Dendritic cell treated with granulocyte-macrophage colony-stimulating factor and Interleukin-4, amounts not matched to agents 40 ng/mL and 50 ng/mL, for 4 days (primary cell): ENCODE measurements around the gene JMJD4.
A peak's percentile ranks its signal among the peaks of the same experiment; 100 is the strongest.

Experiments used
- H3K27ac Mint-ChIP-seq: one replicate; pipeline ENCODE4 v1.8.0; 2022; ENCODE audit warnings: mild to moderate bottlenecking, mixed read lengths
- H3K27me3 Mint-ChIP-seq: one replicate; pipeline ENCODE4 v1.8.0; 2022; ENCODE audit warnings: mild to moderate bottlenecking, mixed read lengths
- H3K36me3 Mint-ChIP-seq: one replicate; pipeline ENCODE4 v1.8.0; 2022; ENCODE audit warnings: low read depth, mixed read lengths
- H3K4me1 Mint-ChIP-seq: one replicate; pipeline ENCODE4 v1.8.0; 2022; ENCODE audit warnings: low read depth, mixed read lengths
- H3K4me3 Mint-ChIP-seq: one replicate; pipeline ENCODE4 v1.8.0; 2022; ENCODE audit warnings: mild to moderate bottlenecking, moderate library complexity, mixed read lengths
- H3K9me3 Mint-ChIP-seq: one replicate; pipeline ENCODE4 v1.8.0; 2022; ENCODE audit warnings: mixed read lengths
- intact Hi-C: fragments of 100-400 bp; cut with micrococcal nuclease; formaldehyde crosslinking; loops from one replicate; pipeline ENCODE4 v1.15.0; 2022

Gene JMJD4

DNA sequence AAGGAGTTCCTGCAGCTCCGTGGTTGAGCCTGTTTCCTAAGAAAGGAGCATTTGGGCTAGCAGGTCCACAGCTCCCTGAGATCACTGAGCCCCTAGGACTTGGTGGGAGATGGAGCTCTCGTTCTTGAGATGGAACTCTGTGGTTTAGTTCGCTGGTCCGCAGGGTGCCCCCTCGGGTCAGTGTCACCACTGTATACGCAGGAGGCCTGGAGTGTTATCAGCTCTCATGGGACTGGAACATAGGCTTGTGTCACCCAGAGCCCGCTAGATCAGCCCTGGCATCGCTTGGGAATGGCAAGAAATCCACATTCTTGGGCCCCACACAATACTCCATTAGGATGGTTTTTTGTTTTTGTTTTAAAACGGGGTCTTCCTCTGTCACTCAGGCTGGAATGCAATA lies 3.7 kb upstream of the JMJD4 start:
- H3K27ac Mint-ChIP-seq = no peak overlapping the region
- no peaks in the 10 kb centered on the region for H3K9me3 Mint-ChIP-seq
- no peaks in the 10 kb centered on the region for H3K27me3 Mint-ChIP-seq
- peaks cover 16% of the 10 kb centered on the region for H3K36me3 Mint-ChIP-seq
- peaks cover 37% of the 10 kb centered on the region for H3K4me1 Mint-ChIP-seq
- intact Hi-C loops = no loop called here
- H3K4me3 Mint-ChIP-seq = no peak overlapping the region

DNA sequence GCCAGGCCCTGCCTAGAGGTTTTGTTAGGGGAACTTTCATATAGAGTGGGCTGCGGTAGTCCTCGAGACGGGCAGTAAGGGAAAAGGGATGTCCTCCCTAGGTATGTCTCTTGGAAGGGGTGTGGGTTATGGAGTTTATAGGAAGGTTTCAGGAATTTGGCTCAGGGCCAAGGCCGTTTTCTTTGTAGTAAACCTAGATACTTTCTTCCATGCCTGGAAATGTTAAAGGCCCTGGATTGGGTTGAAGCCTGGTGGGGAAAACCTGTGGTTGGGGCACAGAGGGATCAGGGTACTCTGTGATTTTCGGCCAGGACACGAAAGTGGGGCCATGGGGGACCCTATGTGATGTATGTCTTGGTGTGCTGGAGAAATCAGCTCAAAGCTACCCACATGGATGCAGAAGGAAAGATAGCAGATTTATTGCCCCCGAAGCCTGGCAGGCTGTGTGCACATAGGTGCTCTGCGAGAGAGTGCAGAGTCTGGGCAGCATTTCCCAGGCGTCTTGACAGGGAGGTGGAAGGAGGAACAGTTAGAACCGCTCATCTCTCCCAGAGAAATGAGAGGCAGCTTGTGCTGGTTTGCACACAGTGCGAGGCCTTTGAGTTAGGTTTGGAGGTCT lies 1.8 kb upstream of the JMJD4 start:
- Mint-ChIP-seq H3K9me3 (no peaks in the 10 kb centered on the region), H3K4me3 (no peak overlapping the region), H3K4me1 (peaks cover 41% of the 10 kb centered on the region), H3K27me3 (no peaks in the 10 kb centered on the region), H3K27ac (no peak overlapping the region), H3K36me3 (peaks cover 35% of the 10 kb centered on the region)
- intact Hi-C loops = no loop called here

DNA sequence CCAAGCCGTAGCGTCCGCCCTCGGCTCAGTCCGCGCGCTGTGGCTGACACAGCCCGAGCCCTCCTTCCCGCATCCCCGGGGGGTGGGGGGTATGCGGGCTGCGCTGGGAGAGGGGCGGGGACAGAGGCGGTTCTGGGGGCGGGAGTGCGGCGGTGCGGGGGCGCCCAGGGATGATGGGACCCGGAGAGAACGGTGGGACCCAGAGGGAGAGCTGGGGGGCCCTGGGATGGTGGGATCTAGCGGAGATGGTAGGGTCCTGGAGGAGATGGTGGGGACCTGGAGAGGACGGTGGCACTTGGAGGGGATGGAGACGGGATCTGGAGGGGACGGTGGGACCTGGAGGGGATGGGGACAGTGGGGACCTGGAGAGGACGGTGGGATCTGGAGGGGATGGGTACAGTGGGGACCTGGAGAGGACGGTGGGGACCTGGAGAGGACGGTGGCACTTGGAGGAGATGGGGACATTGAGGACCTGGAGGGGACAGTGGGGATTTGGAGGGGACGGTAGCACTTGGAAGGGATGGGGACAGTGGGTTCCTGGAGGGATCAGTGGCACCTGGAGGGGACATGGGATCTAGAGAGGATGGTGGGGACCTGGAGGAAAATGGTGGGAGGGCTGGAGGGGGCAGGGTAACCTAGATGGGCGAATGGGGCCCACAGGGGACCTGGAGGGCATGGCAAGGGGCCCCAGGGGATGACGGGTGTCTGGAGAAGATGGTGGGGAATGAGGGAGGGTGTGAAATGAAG lies 610 bp upstream of the JMJD4 start:
- intact Hi-C loops = loop anchor here (1.0 kb wide), 1 partner anchor 172 kb away; the partner anchor contains the start of gene ZNF678
- Mint-ChIP-seq H3K4me1 (peaks cover 39% of the 10 kb centered on the region), H3K27me3 (no peaks in the 10 kb centered on the region), H3K36me3 (peaks cover 46% of the 10 kb centered on the region), H3K27ac (peak overlapping the region; percentile 80), H3K4me3 (peak overlapping the region; percentile 87), H3K9me3 (no peaks in the 10 kb centered on the region)

DNA sequence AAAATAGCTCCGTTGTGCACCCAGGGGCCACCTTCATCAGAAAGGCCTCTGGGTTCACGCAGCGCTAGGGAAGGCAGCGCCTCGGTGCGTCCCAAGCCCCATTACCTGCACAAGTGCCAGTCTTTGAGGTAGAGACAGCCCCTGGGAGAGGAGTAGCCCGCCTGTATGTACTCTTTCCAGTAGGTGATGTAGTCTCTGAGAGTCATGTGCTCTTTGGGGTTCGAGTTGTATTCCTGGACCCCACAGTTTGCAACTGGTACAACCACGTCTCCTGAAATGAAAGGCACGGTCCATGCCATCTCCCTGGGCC lies 601 bp downstream of the JMJD4 start:
- Mint-ChIP-seq H3K4me3 (peak overlapping the region; percentile 87), H3K27ac (peak overlapping the region; percentile 80), H3K4me1 (peaks cover 31% of the 10 kb centered on the region), H3K36me3 (peaks cover 41% of the 10 kb centered on the region), H3K9me3 (no peaks in the 10 kb centered on the region), H3K27me3 (peaks cover 3% of the 10 kb centered on the region)
- intact Hi-C loops = no loop called here

DNA sequence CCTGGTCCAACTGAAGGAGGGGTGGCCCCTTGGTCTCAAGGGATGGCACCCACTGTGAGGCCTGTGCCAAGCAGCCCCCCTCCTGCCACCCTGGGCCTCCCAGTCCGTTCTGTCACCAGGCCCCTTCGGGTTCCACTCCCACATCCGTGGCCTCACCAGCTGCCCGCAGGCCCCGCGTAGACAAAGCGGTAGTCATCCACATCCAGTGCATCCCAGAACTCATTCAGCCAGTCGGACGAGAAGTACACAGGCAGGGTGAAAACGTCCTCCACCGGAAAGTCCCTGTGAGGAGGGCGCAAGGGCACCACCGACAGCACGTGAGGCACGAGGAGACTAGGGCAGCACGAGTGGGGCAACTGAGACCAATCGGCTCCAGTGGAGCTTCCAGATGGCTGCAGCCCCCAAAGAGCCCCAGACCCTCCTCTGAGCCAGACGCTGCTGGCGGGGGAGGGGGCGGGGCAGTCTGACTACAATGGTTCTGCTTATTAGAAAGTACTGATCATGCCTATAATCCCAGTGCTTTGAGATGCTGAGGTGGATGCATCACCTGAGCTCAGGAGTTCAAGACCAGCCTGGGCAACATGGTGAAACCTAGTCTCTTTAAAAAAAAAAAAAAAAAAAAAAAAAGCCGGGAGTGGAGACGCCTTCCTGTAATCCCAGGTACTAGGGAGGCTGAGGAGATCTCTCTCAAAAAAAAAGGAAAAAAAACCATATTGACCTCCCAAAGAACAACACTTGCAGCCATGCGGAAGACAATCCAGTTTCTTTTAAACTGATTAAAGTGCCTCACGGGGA lies 1.2 kb downstream of the JMJD4 start:
- H3K4me3 Mint-ChIP-seq = peak overlapping the region; percentile 87
- peaks cover 8% of the 10 kb centered on the region for H3K27me3 Mint-ChIP-seq
- peaks cover 35% of the 10 kb centered on the region for H3K4me1 Mint-ChIP-seq
- H3K36me3 Mint-ChIP-seq = peaks cover 39% of the 10 kb centered on the region
- no peaks in the 10 kb centered on the region for H3K9me3 Mint-ChIP-seq
- intact Hi-C loops = no loop called here
- peak overlapping the region; percentile 80 for H3K27ac Mint-ChIP-seq

DNA sequence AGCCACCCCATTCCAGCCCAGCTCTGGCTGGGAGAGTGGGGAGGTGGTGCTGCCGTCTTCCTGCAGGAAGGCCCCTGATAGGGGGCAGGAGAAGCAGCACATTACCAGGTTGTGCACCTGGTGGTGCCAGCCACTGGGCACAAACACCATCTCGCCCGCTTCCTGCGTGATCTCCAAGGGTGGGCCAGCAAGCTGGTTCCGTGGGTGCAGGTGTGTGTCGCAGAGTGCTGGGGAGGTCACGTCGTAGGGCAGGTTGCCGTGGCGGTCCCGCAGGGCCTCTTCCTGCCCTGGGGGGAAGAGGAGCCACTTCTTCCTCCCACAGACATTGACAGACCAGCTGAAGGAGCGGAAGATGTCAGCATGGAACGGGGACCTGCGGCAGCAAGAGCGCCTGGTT lies 1.8 kb downstream of the JMJD4 start:
- intact Hi-C loops = no loop called here
- H3K27me3 Mint-ChIP-seq = peaks cover 13% of the 10 kb centered on the region
- H3K4me1 Mint-ChIP-seq = peaks cover 41% of the 10 kb centered on the region
- no peak overlapping the region for H3K4me3 Mint-ChIP-seq
- H3K9me3 Mint-ChIP-seq = no peaks in the 10 kb centered on the region
- H3K27ac Mint-ChIP-seq = no peak overlapping the region
- H3K36me3 Mint-ChIP-seq = peaks cover 36% of the 10 kb centered on the region

DNA sequence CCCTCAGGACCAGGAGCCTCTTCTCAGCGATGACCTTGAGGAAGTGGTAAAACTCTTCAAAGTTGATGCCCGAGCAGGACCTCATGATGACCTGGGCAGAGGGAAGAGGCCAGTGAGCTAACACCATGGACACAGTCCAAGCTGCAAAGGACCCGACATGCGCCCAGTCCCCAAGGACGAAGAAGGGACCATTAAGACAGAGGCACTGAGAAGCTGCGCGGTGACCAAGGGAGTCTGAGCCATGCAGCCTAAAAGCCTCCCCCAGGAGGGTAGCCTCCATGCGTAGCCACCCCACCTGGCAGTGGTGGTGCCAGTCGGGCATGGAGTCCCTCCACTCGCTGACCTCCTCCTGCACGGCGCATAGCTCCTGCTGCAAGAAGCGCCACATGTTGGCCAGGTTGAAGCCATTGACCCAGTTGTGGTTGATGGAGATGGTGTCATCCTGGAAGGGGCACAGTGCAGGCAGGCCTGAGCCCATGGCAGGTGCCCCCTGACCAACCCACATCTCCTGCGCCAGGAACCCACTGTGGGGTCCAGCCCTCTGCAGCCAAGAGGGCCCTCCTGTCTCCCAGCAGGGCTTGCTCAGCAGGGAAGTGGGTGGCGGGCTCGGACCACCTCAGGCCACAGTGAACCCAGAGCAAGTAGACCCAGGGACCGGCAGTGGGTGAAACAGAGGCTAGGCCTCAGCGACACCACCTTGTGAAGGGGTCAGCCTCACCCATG lies 2.4 kb downstream of the JMJD4 start:
- Mint-ChIP-seq H3K27ac (no peak overlapping the region), H3K4me3 (no peak overlapping the region), H3K4me1 (peaks cover 46% of the 10 kb centered on the region), H3K36me3 (peaks cover 32% of the 10 kb centered on the region), H3K9me3 (no peaks in the 10 kb centered on the region), H3K27me3 (peaks cover 18% of the 10 kb centered on the region)
- intact Hi-C loops = no loop called here

DNA sequence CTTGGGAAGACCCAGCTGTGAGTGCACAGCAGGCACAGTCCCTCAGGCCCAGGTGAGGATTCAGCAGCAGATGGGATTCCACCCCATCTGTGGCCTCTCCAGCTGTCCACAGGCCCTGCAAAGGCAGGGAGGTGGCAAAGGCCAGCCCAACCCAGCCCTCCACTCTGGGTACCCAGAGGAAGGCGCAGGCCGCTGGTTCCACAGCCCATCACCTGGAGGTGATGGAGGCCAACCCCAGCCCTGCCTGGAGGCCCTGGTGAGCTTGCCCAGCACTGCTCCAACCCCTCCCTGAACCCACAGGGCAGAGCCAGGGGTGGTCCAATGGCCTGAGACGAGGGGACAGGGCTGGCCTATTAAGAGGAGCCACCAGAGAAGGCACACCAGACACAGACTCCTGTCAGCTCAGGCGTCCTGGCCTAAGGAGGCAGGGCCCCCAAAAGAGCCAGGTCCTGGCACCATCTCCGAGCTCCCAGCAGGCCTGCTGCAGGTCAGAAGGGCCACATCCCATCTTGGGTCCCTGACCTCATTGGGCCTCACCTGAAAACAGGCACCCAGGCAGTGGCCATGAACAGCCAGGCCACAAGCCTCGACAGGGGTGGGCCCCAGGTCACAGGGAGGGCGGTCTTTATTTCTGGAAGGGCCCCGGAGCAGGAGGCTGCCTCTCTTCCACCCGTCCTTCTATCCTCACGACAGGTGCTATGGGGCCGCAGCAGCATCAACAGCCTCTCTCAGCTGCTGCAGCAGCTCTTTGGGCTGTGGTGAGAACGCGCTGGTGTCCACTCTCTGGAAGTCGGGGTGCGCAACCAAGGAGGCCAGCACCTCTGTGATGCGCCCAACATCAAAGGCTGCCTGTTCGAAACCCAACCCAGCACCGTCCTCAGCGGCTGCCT lies 3.2 kb downstream of the JMJD4 start:
- intact Hi-C loops = no loop called here
- Mint-ChIP-seq H3K4me3 (no peak overlapping the region), H3K36me3 (peaks cover 32% of the 10 kb centered on the region), H3K27me3 (peaks cover 26% of the 10 kb centered on the region), H3K4me1 (peaks cover 49% of the 10 kb centered on the region), H3K9me3 (no peaks in the 10 kb centered on the region), H3K27ac (no peak overlapping the region)

DNA sequence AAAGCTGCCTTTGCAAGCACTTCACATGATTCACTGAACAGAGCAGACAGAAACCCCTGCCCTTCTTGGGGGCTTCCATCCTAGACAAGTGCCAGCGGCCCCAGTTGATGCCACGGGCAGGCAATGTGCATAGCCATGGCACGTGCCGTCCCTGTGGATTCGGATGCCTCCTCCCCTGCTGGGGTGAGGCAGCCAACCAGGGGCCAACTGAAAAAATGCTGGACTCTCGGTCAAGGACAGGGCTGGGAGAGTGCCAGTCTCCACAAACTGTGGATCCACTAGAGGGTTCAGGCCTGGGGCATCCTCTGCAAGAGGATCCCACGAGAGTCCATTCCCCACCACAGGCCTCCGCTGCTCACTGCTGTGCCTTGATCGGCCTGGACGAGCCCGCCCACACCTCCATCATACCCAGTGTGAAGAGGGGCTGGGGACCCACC lies 3.8 kb downstream of the JMJD4 start:
- Mint-ChIP-seq H3K9me3 (no peaks in the 10 kb centered on the region), H3K36me3 (peaks cover 32% of the 10 kb centered on the region), H3K4me1 (peaks cover 53% of the 10 kb centered on the region), H3K27ac (no peak overlapping the region), H3K27me3 (peaks cover 33% of the 10 kb centered on the region), H3K4me3 (no peak overlapping the region)
- intact Hi-C loops = no loop called here

DNA sequence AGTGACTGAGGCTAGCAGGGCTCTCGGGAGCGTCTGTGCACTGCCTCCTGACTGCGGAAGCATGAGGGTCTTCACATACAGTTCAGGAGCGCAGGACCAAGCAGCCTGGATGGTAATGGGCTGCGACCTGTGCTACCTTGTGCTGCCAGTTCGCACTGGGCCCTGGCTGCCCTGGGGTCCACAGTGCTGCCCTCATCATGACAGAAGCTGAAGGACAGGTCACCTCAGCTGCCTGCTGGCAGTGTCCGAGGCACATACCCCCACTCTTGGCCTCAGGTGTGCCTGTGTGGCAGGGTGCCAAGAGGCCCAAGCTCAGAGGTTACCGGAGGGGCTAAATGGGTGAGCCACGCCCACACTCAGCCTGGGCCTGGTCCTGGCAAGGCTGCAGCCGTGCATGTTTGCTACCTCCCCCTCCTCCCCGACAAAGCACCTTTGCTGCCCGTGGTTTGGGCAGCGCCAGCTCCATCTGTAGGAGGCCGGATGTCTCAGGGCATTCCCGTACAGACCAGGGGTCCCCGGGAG lies 4.4 kb downstream of the JMJD4 start:
- peaks cover 33% of the 10 kb centered on the region for H3K27me3 Mint-ChIP-seq
- H3K4me3 Mint-ChIP-seq = no peak overlapping the region
- peaks cover 32% of the 10 kb centered on the region for H3K36me3 Mint-ChIP-seq
- no peaks in the 10 kb centered on the region for H3K9me3 Mint-ChIP-seq
- H3K4me1 Mint-ChIP-seq = peaks cover 47% of the 10 kb centered on the region
- intact Hi-C loops = no loop called here
- H3K27ac Mint-ChIP-seq = no peak overlapping the region

DNA sequence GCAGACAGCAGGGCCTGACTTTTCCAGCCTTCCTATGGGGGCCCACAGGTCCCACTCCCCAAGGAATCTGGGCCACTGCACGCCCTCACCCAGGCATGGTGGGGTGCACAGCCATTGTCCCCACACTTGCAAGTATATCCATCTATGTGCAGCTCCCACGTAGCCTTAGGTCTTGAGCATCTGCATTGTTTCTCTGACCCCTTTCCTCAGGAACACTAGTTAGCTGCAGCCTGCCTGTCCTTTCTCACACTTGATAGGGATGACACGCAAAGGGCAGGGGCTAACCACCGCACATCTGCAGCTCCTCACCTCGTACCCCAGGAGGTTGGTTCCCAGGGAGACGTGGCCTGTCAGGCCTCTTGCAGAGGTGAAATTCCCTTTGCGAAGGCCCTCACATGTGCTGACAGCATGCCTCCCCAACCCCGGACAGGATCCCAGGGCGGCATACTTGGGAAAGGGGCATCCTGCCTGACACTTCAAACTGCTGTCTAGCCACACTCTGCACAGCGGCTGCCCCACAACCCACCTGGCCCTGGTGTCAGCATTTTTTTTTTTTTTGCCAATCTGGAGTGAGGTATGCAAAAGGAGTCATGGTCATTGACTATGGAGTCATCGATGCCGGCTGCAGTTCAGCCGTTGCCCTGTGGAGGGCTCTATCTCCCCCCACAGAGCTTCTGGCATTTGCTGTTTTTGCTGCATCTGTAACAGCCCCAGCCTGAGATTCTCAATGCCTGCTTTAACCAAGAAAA lies 5.0 kb downstream of the JMJD4 start:
- Mint-ChIP-seq H3K4me1 (peaks cover 45% of the 10 kb centered on the region), H3K4me3 (no peak overlapping the region), H3K36me3 (peaks cover 32% of the 10 kb centered on the region), H3K9me3 (no peaks in the 10 kb centered on the region), H3K27me3 (peaks cover 33% of the 10 kb centered on the region), H3K27ac (no peak overlapping the region)
- intact Hi-C loops = no loop called here

DNA sequence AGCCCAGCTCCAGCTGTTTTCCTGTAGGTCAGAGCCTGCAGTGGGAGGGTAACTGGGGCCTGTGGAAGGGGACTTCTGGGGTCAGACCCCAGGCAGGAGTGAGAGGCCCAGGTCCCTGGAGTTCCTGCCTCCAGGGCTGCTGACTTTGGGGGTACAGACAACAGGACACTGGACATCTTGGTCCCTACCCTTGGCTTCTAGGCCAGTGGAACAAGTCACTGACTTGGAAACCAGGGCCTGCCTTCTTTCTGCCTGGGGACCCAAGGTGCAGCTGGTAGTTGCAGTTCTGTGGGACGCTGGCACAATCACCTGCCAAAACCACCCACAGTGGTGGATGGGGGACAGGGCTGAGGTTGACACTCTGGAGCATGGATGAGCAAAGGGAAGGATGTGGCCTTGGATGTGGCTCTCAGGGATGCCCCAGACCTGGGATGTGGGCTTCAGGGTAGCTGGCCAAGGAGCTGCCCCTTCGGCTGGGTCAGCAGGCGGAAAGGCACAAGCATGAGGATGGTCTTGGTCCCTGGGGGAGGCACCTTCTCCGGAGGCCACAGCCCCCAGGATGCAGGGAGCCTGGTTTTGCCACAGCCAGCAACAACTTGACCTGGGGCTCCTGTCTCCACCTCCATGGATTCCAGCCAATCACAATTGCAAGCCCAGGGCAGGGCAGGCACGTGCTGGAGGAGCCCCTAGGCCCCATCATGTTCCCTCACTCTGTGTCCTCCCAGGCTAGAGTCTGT lies 5.8 kb downstream of the JMJD4 start:
- intact Hi-C loops = no loop called here
- H3K4me3 Mint-ChIP-seq = peak overlapping the region; percentile 76
- peaks cover 40% of the 10 kb centered on the region for H3K4me1 Mint-ChIP-seq
- H3K36me3 Mint-ChIP-seq = peaks cover 32% of the 10 kb centered on the region
- peak overlapping the region; percentile 10 for H3K27ac Mint-ChIP-seq
- H3K9me3 Mint-ChIP-seq = peaks cover 3% of the 10 kb centered on the region
- H3K27me3 Mint-ChIP-seq = peaks cover 35% of the 10 kb centered on the region
